ENCODE data around the gene PROM2.
"Not testable (repeated sequence)": the region's sequence is repeated elsewhere in the genome, so short reads cannot be mapped to it uniquely, and the experiment has no call there.

- TF ChIP-seq CTCF (optimal IDR thresholded peaks at IDR 0.05 in 1 of 3, IDR thresholded peaks at IDR 0.05 in 1 of 3, conservative IDR thresholded peaks at IDR 0.05 in 1 of 3; ENCODE audit: extremely low read depth in 1 of 3, insufficient read depth in 2 of 3, low read length in 3 of 3); EZH2 (IDR thresholded peaks at IDR 0.05; ENCODE audit: low read length): not testable (repeated sequence)
Measured at GRCh38 chr2:95269745-95270144, 4.5 kb upstream of the PROM2 start.

All from keratinocyte (primary cell).